Type B pancreatic cell (in vitro differentiated cells): ENCODE measurements around the gene HGD. TPM values are rescaled to one million over a fixed set of nuclear protein-coding genes. Genes with fewer than 3 reads are reported as not detected.

ENCODE experiments used
- DNase-seq: peaks from one replicate; pipeline ENCODE4 v3.0.0; 2021; ENCODE audit warnings: mixed read lengths; ENCODE audit not compliant: unreplicated experiment; ENCODE audit errors: extremely low spot score
- H3K27ac Mint-ChIP-seq: 2 replicates; pipeline ENCODE4 v1.8.0; 2021; ENCODE audit warnings: mild to moderate bottlenecking, mixed read lengths
- H3K27me3 Mint-ChIP-seq: 2 replicates; pipeline ENCODE4 v1.8.0; 2021; ENCODE audit warnings: mixed read lengths
- H3K36me3 Mint-ChIP-seq: 2 replicates; pipeline ENCODE4 v1.8.0; 2021; ENCODE audit warnings: mixed read lengths
- H3K4me1 Mint-ChIP-seq: one replicate; pipeline ENCODE4 v1.8.0; 2021; ENCODE audit warnings: mixed read lengths; ENCODE audit not compliant: unreplicated experiment
- H3K4me3 Mint-ChIP-seq: 2 replicates; pipeline ENCODE4 v1.8.0; 2021; ENCODE audit warnings: mild to moderate bottlenecking, mixed read lengths
- H3K9me3 Mint-ChIP-seq: 2 replicates; pipeline ENCODE4 v1.8.0; 2021; ENCODE audit warnings: mixed read lengths
- total RNA-seq: library from RNA; stranded (reverse); gene quantifications from 2 replicates; pipeline ENCODE4 v1.2.1, GENCODE V29; 2021; ENCODE audit warnings: low replicate concordance
- TF ChIP-seq, protein P1 (sequence below): fragments of 200-600 bp; sonication (generic); conservative IDR thresholded peaks from 2 replicates; pipeline ENCODE4 v1.5.0; 2021; ENCODE audit warnings: antibody characterized with exemption, mild to moderate bottlenecking

Gene HGD
- total RNA-seq, 1 donor from 2014 or later = 10.4 TPM

DNA sequence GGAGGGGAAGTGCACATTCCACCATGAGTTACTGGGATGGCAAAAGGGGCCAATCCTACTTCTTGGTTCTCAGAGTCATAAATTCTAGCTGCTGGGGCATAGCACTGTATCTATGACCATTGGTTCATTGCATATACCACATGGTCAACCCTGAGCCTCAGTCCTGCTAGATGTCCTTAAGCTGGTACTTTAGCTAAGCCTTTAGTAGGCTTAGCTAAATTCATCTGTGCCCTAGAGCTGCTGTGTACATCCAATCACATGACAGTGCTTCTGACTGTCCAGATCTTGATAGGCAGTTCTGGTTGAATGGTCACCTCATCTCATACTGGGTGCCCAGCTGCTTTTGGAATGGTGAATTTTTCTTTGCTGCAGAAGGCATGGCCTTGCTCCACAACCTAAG lies 77.7 kb downstream of the HGD start:
- Mint-ChIP-seq H3K9me3 (no peaks in the 10 kb centered on the region), H3K4me1 (peaks cover 4% of the 10 kb centered on the region), H3K36me3 (peaks cover 18% of the 10 kb centered on the region)

DNA sequence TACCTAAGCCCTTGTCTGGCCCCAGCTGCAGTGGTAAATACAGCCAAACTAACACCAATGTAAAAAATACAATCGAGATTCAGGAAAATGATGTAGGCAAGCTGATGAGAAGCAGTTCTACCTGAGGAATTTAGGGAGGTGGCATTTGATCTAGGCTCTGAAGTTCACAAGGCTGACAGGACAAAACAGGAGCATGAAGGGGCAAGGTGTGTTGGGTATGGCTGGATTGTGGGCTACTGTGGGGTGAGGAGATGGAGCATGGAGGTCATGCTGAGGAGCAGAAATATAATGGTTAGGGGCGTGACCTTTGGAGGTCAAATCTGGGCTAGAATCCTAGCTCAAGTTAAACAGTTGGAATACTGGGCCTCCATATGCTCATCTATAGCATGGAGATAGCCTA lies 79.4 kb downstream of the HGD start:
- peaks cover 18% of the 10 kb centered on the region for H3K36me3 Mint-ChIP-seq
- no peaks in the 10 kb centered on the region for H3K27me3 Mint-ChIP-seq
- TF ChIP-seq, protein P1, sequence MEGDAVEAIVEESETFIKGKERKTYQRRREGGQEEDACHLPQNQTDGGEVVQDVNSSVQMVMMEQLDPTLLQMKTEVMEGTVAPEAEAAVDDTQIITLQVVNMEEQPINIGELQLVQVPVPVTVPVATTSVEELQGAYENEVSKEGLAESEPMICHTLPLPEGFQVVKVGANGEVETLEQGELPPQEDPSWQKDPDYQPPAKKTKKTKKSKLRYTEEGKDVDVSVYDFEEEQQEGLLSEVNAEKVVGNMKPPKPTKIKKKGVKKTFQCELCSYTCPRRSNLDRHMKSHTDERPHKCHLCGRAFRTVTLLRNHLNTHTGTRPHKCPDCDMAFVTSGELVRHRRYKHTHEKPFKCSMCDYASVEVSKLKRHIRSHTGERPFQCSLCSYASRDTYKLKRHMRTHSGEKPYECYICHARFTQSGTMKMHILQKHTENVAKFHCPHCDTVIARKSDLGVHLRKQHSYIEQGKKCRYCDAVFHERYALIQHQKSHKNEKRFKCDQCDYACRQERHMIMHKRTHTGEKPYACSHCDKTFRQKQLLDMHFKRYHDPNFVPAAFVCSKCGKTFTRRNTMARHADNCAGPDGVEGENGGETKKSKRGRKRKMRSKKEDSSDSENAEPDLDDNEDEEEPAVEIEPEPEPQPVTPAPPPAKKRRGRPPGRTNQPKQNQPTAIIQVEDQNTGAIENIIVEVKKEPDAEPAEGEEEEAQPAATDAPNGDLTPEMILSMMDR = no peak
- no peak for DNase-seq
- peaks cover 4% of the 10 kb centered on the region for H3K4me1 Mint-ChIP-seq
- no peak overlapping the region for H3K27ac Mint-ChIP-seq
- no peaks in the 10 kb centered on the region for H3K9me3 Mint-ChIP-seq
- no peak overlapping the region for H3K4me3 Mint-ChIP-seq

More for the DNA sequence above, 77.7 kb downstream of the HGD start:
- Mint-ChIP-seq H3K27ac (no peak overlapping the region), H3K27me3 (no peaks in the 10 kb centered on the region), H3K4me3 (no peak overlapping the region)
- TF ChIP-seq, protein P1 = no peak
- DNase-seq = no peak

DNA sequence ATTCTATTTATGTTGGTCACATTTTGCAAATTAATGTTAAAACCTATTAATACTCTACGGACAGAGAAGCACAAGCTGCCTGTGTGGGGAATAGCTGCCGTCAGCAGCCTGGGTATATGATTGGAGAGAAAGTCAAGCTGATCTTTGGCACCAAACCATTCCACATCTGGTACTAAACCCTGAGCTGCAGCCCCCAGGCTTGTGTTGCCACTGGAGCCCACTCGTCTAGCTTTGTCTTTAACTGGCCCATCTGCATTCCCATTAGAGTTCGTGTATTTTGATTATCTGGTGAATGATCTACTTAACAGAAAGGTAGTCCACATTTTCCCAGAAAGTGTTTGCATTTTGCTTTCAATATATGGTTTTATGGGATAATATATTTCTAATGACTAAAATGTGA lies 80.5 kb downstream of the HGD start:
- Mint-ChIP-seq H3K4me1 (peaks cover 7% of the 10 kb centered on the region), H3K36me3 (peaks cover 24% of the 10 kb centered on the region), H3K27me3 (no peaks in the 10 kb centered on the region), H3K9me3 (no peaks in the 10 kb centered on the region), H3K4me3 (no peak overlapping the region), H3K27ac (no peak overlapping the region)
- TF ChIP-seq, protein P1 = no peak
- DNase-seq = no peak

DNA sequence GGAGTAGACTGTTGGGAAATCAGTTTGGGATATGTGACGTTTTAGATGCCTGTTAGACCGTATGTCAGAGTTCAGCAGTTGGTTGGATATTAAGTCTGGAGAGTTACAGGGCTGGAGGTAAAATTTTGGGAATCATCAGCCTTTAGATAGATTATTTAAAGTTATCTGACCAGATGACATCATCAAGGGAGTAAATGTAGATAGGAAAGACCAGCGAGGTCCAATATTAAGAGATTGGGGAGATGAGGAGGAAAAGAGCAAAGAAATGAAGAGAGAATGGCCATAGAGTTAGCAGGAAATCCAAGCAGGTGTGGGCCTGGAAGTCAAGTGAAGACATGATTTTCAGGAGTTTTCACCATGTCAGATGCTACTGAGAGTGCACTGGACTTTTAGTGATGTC lies 82.8 kb downstream of the HGD start:
- no peak overlapping the region for H3K4me3 Mint-ChIP-seq
- no peak for DNase-seq
- H3K27ac Mint-ChIP-seq = no peak overlapping the region
- H3K4me1 Mint-ChIP-seq = peaks cover 7% of the 10 kb centered on the region
- TF ChIP-seq, protein P1 = no peak
- H3K36me3 Mint-ChIP-seq = peaks cover 24% of the 10 kb centered on the region
- peaks cover 3% of the 10 kb centered on the region for H3K27me3 Mint-ChIP-seq
- H3K9me3 Mint-ChIP-seq = no peaks in the 10 kb centered on the region

DNA sequence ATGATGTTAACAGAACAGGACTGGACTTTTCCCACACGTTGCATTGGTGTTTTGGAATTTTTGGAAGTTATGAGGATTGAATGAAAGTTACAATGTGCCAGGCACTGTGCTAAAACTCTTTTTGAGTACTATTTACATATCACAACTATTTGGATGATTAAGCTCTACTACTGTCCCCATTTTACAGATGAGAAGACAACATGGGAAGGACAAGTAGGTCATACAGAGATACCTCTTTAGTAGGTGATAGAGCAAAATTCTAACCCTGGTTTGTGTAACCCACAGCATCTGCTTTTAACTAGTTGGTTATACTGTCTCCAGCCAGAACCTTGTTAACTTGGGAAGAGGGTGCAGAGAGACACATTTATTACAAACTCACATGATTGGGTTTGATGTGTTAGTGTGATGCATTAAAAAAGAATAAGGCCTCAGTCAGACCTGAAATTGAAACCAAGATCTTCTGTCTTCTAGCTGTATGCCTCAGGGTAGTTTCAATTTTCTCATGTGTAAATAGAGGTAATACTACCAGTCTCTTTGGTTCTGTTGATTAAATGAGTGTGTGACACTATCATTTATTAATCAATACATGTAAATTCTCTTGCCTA lies 84.5 kb downstream of the HGD start:
- Mint-ChIP-seq H3K27ac (peak overlapping the region; percentile 58), H3K27me3 (peaks cover 3% of the 10 kb centered on the region), H3K36me3 (peaks cover 20% of the 10 kb centered on the region), H3K4me3 (no peak overlapping the region), H3K4me1 (peaks cover 7% of the 10 kb centered on the region), H3K9me3 (no peaks in the 10 kb centered on the region)
- no peak for DNase-seq
- TF ChIP-seq, protein P1 = no peak

DNA sequence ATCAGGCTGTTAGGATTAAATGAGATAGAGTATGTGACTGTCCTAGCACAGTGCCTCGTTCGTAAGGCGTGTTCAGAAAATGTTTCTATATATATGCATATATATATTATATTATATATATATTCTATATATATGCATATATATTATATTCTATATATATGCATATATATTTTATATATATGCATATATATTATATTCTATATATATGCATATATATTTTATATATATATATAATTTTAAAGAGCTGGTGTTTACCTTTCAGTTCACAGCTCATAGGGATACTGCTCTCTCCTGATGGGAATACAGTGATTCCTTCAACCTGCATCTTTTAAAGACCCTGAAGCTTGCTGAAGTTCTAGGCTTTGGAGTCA lies 85.2 kb downstream of the HGD start:
- no peak for DNase-seq
- Mint-ChIP-seq H3K4me1 (peaks cover 7% of the 10 kb centered on the region), H3K9me3 (no peaks in the 10 kb centered on the region), H3K27ac (peak overlapping the region; percentile 96), H3K36me3 (peaks cover 17% of the 10 kb centered on the region), H3K27me3 (peaks cover 6% of the 10 kb centered on the region), H3K4me3 (peak overlapping the region; percentile 92)
- TF ChIP-seq, protein P1 = no peak
